HG02981 (cell line): ENCODE results near the gene CCDC138.

ENCODE experiments used
- ATAC-seq: cut with Tn5 transposase; IDR thresholded peaks from one replicate; pipeline ENCODE4 v1.9.1; 2021; ENCODE audit warnings: mild to moderate bottlenecking, moderate library complexity; ENCODE audit not compliant: unreplicated experiment

Gene CCDC138

GRCh38 chr2:108918156-108918874, 131.7 kb downstream of the CCDC138 start:
- no peak for ATAC-seq

DNA sequence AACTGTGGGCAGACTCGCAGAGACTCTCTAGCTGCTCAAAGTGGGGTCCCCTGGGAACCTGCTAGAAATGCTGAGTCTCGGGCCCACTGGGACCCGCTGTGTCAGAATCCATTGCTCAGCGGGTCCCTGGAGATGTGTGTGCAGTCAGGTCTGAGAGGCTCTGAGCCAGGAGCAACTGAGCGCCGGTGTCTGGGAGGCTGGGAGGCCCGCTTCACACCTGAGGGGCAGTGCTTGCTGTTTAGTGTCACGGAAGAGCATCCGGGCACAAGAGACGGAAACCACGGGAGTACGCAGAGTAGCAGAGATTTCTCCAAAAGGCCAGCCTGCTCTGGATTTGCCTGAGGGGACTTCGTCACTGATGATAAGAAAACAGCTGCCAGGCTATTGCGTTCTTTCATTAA, 132.4 kb downstream of the CCDC138 start:
- ATAC-seq: no peak

DNA sequence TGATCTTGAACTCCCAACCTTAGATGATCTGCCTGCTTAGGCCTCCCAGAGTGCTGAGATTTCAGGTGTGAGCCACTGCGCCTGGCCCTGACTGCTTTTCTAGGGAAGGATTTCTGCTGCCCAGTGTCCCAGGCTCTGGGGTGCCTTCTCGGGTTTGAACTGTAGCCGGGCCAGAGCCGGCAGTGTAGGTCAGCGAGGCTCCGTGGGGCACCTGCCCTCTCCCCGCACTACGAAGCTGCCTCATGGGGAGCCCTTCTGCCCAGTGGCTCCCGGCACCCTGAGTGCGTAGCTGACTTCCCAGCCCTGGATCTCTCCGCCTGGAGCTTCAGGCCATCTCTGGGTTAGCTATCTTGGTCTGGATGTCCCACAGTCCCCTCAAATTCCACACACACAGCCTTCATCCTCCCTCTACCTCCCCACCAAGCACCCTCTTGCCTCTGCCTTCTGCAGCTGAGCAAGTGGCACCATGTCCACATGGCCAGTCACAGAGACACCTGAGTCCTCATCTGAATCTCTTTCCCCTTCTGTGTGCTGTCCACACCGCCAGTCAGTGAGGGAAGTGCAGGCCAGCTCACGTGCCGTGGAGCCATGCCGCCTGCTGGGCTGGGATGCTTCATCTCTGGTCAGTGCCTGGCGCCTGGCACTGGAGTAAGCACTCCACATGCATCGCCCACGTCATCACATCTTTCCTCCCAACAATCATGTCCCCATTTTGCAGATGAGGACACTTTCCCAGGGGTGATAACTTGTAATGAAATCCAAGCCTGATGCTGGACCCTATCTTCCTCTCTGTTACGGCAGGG, 133.2 kb downstream of the CCDC138 start:
- ATAC-seq: no peak

- ATAC-seq: no peak
Measured at GRCh38 chr2:108920686-108921085, 134.1 kb downstream of the CCDC138 start.

DNA sequence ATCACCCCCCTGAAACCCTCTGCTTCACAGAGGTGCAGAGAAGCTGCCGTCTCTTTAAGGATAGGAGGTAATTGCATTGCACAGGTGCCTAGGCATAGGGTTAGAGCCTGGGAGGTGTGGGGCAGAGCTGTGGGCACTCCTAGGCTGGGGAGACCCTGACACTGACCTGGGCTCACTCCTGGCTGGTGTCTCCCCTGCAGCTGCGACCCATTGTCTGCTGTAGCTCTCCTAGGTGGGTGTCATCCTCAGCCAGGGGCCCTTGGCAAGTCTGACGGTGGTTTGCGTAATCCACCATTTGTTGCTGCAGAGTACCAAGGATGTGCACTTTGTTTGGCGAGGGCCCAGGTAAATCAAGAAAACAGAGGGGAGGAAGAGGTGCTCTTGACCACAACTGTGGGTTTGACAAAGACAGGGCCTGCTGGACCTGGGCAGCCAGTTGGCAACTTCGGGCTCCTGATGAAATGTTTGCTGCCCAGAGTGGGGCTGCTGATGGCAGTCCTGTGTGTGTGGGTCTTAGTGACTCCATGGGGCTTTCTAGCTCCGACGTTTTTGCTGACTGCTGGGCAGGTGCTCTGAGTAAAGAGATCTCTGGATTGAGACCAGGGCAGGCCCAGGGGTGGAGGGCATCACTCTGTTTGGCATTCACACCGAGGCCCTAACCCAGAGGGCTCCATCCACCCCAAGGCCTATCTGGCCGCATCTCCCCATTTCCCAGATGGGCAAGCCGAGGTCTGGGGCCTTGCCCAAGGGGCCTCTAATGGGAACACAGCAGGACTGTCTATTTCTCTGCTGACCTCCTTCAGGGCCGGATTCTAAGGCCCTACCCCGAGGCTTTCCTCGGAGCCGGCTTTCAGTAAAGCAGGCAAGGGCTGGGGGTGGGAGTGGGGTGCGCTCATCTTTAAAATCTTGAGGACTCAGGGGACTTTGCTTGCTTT, 134.8 kb downstream of the CCDC138 start:
- ATAC-seq: no peak

- ATAC-seq: no peak
Measured at GRCh38 chr2:108922141-108922915, 135.8 kb downstream of the CCDC138 start.

- no peak for ATAC-seq
Measured at GRCh38 chr2:108923019-108923700, 136.6 kb downstream of the CCDC138 start.

DNA sequence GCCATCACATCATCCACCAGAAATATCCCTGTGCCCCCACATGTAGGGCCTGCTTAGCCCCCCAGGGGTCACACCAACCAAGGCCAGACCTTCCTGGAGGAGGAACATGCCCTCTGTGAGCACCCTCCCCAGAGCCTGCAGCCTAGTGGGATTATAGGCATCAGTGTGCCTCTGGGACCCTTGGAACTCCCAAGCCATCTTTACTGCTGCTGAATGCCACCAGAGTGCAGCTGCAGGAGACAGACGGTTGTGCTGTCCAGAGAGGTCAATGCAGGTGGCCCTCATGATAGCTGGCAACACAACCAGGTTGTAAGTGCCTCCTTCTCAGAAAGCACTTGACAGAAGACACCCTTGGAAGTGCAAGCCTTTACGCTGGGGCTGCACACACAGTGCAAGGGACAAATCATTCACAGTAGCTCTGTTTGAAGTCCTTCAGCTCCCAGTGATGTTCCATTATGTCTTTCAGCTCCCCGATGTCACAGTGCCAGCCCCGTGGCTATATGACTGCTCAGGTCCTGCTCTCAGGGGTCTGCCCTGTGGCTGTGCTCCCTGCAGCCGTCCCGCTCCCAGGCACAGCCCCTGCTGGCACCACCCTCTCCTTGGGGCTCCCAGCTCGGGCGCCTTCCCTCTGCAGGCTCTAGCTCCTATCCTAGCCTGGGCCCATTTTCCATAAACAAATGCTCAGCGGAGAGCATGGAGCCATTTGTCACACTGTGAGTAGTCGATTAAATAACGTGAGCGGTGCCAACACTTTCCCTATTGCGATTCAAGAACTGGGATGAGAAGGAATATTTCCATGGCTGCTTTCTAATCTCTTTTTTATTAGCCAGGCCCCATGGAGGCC, 137.4 kb downstream of the CCDC138 start:
- no peak for ATAC-seq

DNA sequence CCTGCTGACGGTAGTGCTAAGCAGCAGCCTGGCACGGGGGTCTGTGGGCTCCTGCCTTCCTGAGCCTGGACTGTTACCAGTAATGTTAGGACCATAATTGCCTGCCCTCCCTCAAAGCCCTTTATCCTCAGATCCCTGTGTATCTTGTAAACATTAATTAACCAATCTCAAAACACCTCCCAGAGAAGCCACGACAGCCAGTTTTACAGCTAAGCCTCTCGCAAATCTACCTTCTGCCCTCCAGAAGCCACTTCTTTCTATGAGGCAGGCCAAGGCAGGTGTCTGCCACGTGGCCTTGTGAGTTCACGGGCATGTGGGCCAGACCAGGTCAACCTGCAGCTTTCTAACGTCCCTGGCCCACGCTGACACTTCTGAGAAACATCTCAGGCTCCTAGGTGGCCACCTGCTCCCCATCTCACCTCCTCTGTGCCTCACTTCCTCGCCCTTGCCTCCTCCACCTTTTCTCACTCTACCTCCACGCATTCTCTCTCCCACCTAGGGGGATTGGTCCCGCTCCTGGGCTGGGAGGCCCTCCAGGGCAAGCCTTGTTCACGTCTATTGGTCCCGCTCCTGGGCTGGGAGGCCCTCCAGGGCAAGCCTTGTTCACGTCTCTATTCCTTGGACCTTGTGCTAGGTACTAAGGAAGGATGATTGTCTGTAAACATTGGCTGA, 138.1 kb downstream of the CCDC138 start:
- ATAC-seq: no peak

- ATAC-seq: no peak
Measured at GRCh38 chr2:108925286-108925685, 138.7 kb downstream of the CCDC138 start.

- ATAC-seq: no peak
Measured at GRCh38 chr2:108925735-108926134, 139.2 kb downstream of the CCDC138 start.
